Activated CD4-positive, alpha-beta T cell treated with anti-CD3 and anti-CD28 coated beads, Interleukin-2, Interleukin-4, amounts not matched to agents 100 ng/mL and 50 ng/mL, durations not matched to agents 16 hours and 8 hours (primary cell): Measurements from ENCODE around the gene SMAD6.

Experiments
- DNase-seq: peaks from one replicate; pipeline ENCODE4 v3.0.0-alpha.2; 2020; ENCODE audit warnings: low spot score

SMAD6 gene

GRCh38 chr15:66704019-66704802 lies 2.2 kb downstream of the SMAD6 start:
- DNase-seq = no peak

DNA sequence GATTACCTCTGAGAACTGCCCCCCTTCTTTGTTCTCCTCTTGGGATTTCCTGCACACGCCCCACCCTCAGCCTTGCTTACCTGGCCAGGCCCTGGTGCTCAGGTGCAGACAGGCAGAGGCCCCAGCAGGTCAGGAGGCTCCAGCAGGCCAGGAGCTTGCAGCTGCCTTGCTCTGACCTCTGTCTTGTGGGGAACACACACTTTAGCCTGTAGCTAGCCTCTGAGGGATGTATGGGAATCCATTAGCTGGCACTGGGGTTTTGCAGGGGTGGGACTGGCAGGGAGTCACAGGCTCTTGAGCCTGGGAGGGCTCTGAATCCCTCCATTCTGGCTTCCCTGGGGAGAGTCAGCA lies 2.7 kb downstream of the SMAD6 start:
- no peak for DNase-seq

DNA sequence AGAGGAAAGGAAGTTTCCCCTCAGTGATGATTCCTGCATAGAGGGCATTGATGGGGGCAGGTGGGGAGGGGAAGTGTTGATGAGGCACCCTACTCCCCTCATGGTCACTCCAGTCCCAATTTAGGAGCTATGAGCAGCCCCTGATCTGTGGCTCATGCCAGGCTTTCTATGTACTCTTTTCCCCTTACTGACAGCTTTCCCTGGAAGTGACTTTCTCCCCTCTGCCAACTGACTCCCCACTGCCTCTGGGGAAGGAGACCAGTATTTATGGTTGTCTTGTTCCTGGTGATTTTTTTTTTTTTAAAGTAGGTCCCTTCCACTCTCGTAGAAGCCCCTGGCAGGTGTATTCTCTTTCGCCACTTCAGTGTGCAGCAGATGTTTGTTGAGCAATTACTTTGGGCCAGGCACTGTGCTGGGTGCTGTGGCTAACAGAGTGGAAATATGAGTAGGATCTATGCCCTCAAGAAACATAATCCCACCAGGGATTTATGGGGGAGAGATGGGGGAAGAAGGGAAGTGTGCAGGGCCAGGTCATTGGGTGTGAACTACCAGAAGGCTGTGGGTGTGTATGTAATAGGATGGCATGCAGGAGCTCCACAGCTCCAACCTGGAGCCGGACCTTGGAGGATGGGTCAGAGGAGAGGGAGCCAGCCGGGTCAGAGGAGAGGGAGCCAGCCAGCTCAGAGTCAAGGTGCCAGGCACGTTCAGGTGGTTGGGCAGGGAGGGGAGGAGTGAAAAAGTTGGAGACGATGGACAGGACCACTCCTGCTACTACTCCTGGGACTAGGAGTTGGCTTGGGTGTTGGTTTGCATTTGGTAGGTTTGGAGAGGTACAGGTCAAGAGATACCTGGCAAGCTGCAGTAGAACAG lies 3.5 kb downstream of the SMAD6 start:
- DNase-seq = no peak

DNA sequence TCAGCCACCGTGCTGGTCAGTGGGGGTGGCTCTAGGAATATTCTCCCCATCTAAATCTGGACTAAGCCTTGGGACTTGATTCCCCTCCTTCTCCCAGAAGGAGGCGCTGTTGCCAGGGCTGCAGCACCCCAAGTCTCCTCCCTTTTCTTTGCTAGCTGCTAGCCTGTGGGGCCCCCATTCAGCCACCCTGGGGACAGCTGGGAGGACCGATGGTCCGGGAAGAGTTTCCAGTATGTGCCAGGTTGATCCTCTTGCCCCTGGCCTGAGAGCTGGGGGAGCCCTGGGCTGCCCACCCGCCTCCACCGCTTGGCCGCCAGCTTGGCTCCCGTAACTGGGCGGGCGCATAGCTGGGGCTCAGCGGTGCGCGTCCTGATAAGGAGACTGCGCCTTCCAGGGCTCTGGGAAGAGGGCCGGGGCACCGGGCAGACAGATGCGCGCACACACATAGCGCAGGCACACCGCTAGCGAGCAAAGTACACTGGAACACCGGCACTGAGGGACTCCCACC lies 4.2 kb downstream of the SMAD6 start:
- DNase-seq = no peak

DNA sequence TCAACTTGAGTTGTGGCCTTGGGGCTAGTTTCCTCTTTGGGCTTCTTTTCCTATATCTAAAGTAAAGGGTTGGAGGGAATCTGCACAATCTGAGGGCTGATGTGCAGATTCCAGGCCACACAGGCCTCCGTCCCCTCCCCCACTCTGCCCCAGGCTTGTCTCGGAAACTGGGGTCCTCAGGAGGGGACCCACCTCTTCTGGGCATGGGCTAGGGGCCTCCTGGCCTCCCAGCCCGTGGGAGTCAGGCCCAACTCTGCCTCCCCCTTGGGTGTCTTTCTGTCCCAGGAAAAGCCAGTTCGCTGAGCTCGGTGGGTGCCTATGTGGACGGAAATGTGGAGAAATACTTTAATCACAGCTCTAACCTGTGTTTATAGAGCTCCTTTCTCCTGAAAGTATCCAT lies 4.8 kb downstream of the SMAD6 start:
- DNase-seq = no peak

DNA sequence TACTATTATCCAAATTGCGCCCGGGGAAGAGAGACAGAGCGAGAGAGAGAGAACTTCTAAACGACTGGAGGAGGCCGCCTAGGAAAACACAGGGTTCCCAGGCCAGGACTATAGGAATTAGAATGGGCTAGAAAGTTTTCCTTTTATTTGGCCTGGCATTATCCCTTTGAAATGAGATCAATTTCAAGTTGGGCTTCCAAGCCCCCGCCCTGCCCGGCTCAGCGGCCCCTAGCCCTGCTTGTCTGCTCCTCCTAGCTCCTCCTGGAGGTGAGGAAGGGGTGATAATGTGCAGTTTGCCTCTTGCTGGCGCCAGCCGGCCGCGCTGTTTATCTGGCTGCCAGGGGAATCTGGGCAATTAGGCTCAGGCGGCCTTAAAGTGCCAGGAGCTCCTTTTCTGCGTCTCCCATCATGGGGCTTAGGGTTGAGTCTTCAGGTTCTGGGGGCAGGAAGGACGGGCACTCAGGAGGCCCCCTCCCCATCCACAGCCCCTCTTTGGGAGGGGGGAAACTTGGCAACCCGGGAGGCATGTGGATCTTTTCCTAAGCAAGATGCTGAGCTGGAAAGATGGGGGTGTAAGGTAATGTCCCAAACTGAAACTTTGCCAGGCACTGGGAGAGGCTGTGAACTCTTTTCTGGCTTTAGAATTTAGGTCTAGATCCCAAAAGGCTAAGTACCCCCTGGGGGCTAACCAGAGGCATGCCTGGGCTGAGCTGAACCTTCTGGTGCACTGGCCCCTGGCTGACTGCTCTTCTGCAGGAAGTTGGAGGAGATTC lies 5.5 kb downstream of the SMAD6 start:
- no peak for DNase-seq

DNA sequence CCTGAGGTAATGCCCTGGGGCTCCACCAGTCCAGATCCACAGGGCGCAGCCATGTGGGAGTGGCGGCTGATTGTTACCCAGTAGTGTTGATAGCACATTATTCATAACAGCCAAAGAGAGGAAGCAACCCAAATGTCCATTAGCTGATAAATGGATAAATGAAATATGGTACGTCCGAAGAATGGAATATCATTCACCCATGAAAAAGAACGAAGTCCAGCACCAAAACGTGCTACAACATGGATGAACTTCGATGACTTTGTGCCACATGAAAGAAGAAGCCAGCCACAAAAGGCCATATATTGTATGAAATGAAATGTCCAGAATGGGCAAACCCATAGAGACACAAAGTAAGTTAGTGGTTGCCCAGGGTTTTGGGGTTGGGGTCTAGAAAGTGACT lies 6.4 kb downstream of the SMAD6 start:
- DNase-seq = no peak

- DNase-seq = no peak
These were observed 7.8 kb downstream of the SMAD6 start for GRCh38 chr15:66709884-66710283.

- no peak for DNase-seq
These were observed 9.2 kb downstream of the SMAD6 start for GRCh38 chr15:66711260-66711659.

GRCh38 chr15:66711862-66712261 lies 9.8 kb downstream of the SMAD6 start:
- no peak for DNase-seq

GRCh38 chr15:66713843-66714508 lies 11.9 kb downstream of the SMAD6 start:
- DNase-seq = no peak

DNA sequence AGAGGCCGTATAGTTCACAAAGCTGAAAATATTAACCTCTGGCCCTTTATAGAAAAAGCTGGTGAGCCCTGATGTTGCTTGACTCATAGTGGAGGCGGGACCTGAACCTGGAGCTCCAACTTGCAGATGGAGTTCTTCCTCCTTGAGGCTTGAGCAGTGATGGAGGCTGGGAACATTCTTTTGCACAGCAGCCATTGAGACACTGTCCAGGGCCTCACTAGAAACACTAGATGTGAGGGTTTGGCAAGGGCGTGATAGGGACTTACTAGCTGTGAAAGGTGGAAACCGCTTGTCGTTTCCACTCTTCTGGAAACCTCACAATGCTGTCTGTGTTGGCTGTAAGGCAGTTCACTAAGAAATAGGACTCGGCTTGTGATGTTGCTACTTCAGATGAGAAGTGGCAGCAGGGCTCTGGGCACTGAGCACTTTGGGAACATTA lies 12.5 kb downstream of the SMAD6 start:
- no peak for DNase-seq

GRCh38 chr15:66715181-66715624 lies 13.2 kb downstream of the SMAD6 start:
- DNase-seq = no peak

- DNase-seq = no peak
These were observed 14.0 kb downstream of the SMAD6 start for GRCh38 chr15:66715720-66716655.

GRCh38 chr15:66716656-66717020 lies 14.6 kb downstream of the SMAD6 start:
- no peak for DNase-seq

- no peak for DNase-seq
These were observed 16.4 kb downstream of the SMAD6 start for GRCh38 chr15:66718220-66718988.

- DNase-seq = no peak
These were observed 17.4 kb downstream of the SMAD6 start for GRCh38 chr15:66719471-66719870.

DNA sequence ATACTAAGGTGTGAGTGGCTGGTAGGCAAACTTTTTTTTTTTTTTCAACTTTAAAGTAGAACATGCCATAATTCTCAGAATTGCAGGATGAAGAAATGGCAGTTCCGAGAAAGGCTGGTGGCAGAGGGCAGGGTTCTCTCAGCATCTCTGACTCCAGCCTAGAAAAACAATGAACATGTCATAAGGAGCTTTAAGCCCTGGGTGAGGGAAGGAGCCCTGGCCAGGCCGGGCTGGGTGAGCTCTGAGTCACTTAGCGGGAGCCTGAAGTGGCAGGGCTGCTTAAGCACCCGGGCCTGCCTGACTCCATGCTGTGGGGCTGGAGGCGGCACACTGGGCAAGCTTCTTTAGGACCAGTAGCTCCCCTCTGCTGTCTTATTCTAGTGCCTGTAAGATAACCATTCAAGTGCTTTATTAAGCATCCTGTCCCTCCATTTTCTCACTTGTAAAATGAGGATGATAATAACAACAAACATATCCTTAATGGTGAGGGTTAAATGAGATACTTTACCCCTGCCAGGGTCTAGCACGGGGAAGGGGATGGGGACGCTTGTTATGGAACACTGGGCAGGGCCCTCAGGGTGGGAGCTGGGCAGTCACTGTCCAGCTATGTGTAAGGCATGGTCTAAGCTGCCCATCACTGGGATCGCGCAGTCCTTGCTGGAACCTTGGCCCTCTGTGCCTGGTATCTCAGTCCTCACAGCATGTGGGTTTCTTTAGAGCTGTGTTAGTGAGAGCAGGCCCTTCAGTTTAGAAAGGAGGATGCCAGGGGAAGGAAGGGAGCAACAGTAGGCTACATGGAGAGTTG lies 18.4 kb downstream of the SMAD6 start:
- DNase-seq = peak; percentile 59

DNA sequence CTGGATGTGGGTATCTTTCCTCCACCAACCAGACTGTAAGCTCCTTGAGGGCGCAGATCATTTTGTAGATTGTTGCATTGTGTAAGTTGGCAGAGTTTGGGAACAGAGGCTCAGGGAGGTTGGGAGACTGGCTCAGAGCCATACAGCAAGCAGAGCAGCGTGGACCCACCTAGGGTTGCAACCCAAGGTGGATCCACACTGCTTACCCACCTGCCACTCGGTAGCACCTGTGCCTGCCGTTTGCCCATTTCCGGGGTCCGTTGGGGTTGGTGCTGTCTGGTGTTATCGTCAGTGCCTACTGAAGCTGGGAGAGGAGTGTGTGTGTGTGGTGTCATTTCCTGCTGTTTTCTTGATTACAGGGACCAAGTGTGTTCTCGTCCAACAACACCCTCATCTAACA lies 19.0 kb downstream of the SMAD6 start:
- no peak for DNase-seq
